Stimulated activated CD4-positive, alpha-beta T cell treated with anti-CD3 and anti-CD28 coated beads, Interleukin-1b, Interleukin-23, amount 100 ng/mL, for 1 hour (primary cell): ENCODE data around the gene ALKBH6.
A peak's percentile ranks its signal among the peaks of the same experiment; 100 is the strongest.

Experiments
- DNase-seq, 2 donors: peaks; one replicate each; pipeline ENCODE4 v3.0.0-alpha.2; 2020; ENCODE audit warnings: low read depth in 2 of 2

The ALKBH6 gene

GRCh38 chr19:36030264-36031148 is 16.5 kb upstream of the ALKBH6 start:
- no peak for DNase-seq

GRCh38 chr19:36028313-36029041 is 14.5 kb upstream of the ALKBH6 start:
- no peak for DNase-seq

- no peak for DNase-seq
Observed at GRCh38 chr19:36027696-36028095, 13.7 kb upstream of the ALKBH6 start.

- no peak for DNase-seq
Observed at GRCh38 chr19:36026091-36026876, 12.3 kb upstream of the ALKBH6 start.

- DNase-seq = no peak
Observed at GRCh38 chr19:36025541-36025940, 11.5 kb upstream of the ALKBH6 start.

GRCh38 chr19:36023432-36023831 is 9.4 kb upstream of the ALKBH6 start:
- no peak for DNase-seq

GRCh38 chr19:36019061-36019670 is 5.2 kb upstream of the ALKBH6 start:
- DNase-seq = no peak

GRCh38 chr19:36013280-36014011 is 567 bp downstream of the ALKBH6 start:
- DNase-seq = no peak

GRCh38 chr19:36010402-36010801 is 3.6 kb downstream of the ALKBH6 start:
- no peak for DNase-seq

- DNase-seq = no peak
Observed at GRCh38 chr19:36009633-36010379, 4.2 kb downstream of the ALKBH6 start.

- DNase-seq = no peak
Observed at GRCh38 chr19:36009220-36009619, 4.8 kb downstream of the ALKBH6 start.

GRCh38 chr19:36008336-36008978 is 5.6 kb downstream of the ALKBH6 start, which contains the start of gene SYNE4:
TSS of gene SYNE4 (minus strand) at chr19:36008813. CDS start at chr19:36008681, 132 bp downstream.
- DNase-seq = no peak

- no peak for DNase-seq
Observed at GRCh38 chr19:36006955-36007354, 7.1 kb downstream of the ALKBH6 start.

GRCh38 chr19:36003284-36003683 is 10.7 kb downstream of the ALKBH6 start:
- DNase-seq = no peak

GRCh38 chr19:36001605-36002004 is 12.4 kb downstream of the ALKBH6 start:
- DNase-seq = no peak

- no peak for DNase-seq
Observed at GRCh38 chr19:35996777-35997176, 17.2 kb downstream of the ALKBH6 start.

GRCh38 chr19:35995048-35995993 is 18.7 kb downstream of the ALKBH6 start, which contains the start of gene SDHAF1:
TSS of gene SDHAF1 (plus strand) at chr19:35995188. CDS start at chr19:35995275, 87 bp downstream.
- DNase-seq = peak; percentile 70 to 86

- DNase-seq = no peak
Observed at GRCh38 chr19:35993923-35994598, 20.0 kb downstream of the ALKBH6 start.
